ENCODE results near the gene SLC9C2. TPM values are rescaled to one million over a fixed set of nuclear protein-coding genes. Genes with fewer than 3 reads are reported as not detected.
"Not testable (repeated sequence)": the region's sequence is repeated elsewhere in the genome, so short reads cannot be mapped to it uniquely, and the experiment has no call there.

SLC9C2 gene
- total RNA-seq, 1 donor from 2014 or later: 0.26 TPM

GRCh38 chr1:173608503-173609216 lies 5.8 kb upstream of the SLC9C2 start:
- no peaks in the 10 kb centered on the region for H3K36me3 ChIP-seq
- H3K4me3 ChIP-seq: no peak overlapping the region
- H3K4me1 ChIP-seq: no peaks in the 10 kb centered on the region
- no peak for TF ChIP-seq CTCF (IDR thresholded peaks at IDR 0.05)
- DNase-seq (no peak), ATAC-seq (no peak)
- no peak overlapping the region for H3K27ac ChIP-seq
- H3K9me3 ChIP-seq: no peaks in the 10 kb centered on the region
- H3K27me3 ChIP-seq: no peaks in the 10 kb centered on the region
- intact Hi-C loops (cut with DNase I): no loop called here

- TF ChIP-seq CTCF (IDR thresholded peaks at IDR 0.05): no peak
- intact Hi-C loops (cut with DNase I): no loop called here
- no peaks in the 10 kb centered on the region for H3K36me3 ChIP-seq
- H3K27ac ChIP-seq: no peak overlapping the region
- ATAC-seq (no peak), DNase-seq (no peak)
- no peaks in the 10 kb centered on the region for H3K9me3 ChIP-seq
- no peak overlapping the region for H3K4me3 ChIP-seq
- H3K27me3 ChIP-seq: no peaks in the 10 kb centered on the region
- H3K4me1 ChIP-seq: no peaks in the 10 kb centered on the region
These were observed 1.3 kb downstream of the SLC9C2 start for GRCh38 chr1:173601588-173601987.

- DNase-seq (no peak), ATAC-seq (no peak)
- intact Hi-C loops (cut with DNase I): no loop called here
- Histone ChIP-seq H3K9me3 (no peaks in the 10 kb centered on the region), H3K4me3 (no peak overlapping the region), H3K27me3 (no peaks in the 10 kb centered on the region), H3K36me3 (no peaks in the 10 kb centered on the region), H3K27ac (no peak overlapping the region), H3K4me1 (no peaks in the 10 kb centered on the region)
- no peak for TF ChIP-seq CTCF (IDR thresholded peaks at IDR 0.05)
These were observed 6.6 kb downstream of the SLC9C2 start for GRCh38 chr1:173596097-173596825.

GRCh38 chr1:173591138-173591537 lies 11.7 kb downstream of the SLC9C2 start:
- DNase-seq; H3K4me1 ChIP-seq; H3K4me3 ChIP-seq; H3K9me3 ChIP-seq; intact Hi-C loops (cut with DNase I); H3K27me3 ChIP-seq; H3K27ac ChIP-seq; H3K36me3 ChIP-seq; ATAC-seq: not testable (repeated sequence)

GRCh38 chr1:173590557-173590956 lies 12.3 kb downstream of the SLC9C2 start:
- H3K27me3 ChIP-seq: no peaks in the 10 kb centered on the region
- no peaks in the 10 kb centered on the region for H3K9me3 ChIP-seq
- DNase-seq: no peak
- H3K36me3 ChIP-seq: no peaks in the 10 kb centered on the region
- H3K4me3 ChIP-seq: no peak overlapping the region
- H3K4me1 ChIP-seq: no peaks in the 10 kb centered on the region
- no peak for ATAC-seq
- no peak for TF ChIP-seq CTCF (IDR thresholded peaks at IDR 0.05)
- intact Hi-C loops (cut with DNase I): no loop called here
- no peak overlapping the region for H3K27ac ChIP-seq

GRCh38 chr1:173581383-173582079 lies 21.3 kb downstream of the SLC9C2 start:
- Histone ChIP-seq H3K4me3 (no peak overlapping the region), H3K27me3 (no peaks in the 10 kb centered on the region), H3K9me3 (no peaks in the 10 kb centered on the region), H3K4me1 (no peaks in the 10 kb centered on the region), H3K27ac (no peak overlapping the region), H3K36me3 (no peaks in the 10 kb centered on the region)
- DNase-seq: no peak
- intact Hi-C loops (cut with DNase I): no loop called here
- ATAC-seq: no peak
- TF ChIP-seq CTCF (IDR thresholded peaks at IDR 0.05): no peak
